Measurements from ENCODE around the gene UAP1L1. TPM values are rescaled to one million over a fixed set of nuclear protein-coding genes. Genes with fewer than 3 reads are reported as not detected.

Gene UAP1L1
- total and polyA plus RNA-seq, 9 of the 15 experiments (the other 6 are each of a cell fraction or from before 2014, with no cell fraction given), result 0.20 to 8.6 (median 3.7) TPM

GRCh38 chr9:137028263-137029057 is 48.9 kb upstream of the UAP1L1 start (continued):
- TF ChIP-seq RBM17 (IDR thresholded peaks at IDR 0.05; ENCODE audit: borderline replicate concordance, low read depth, low read length), result no peak
- TF ChIP-seq SRSF3 (IDR thresholded peaks at IDR 0.05; ENCODE audit: insufficient read depth, low read length), result no peak
- TF ChIP-seq SMARCB1 (IDR thresholded peaks at IDR 0.05; ENCODE audit: insufficient read length, low read depth), result no peak
- TF ChIP-seq RNF219 (CRISPR knock-in tag; IDR thresholded peaks at IDR 0.05), result no peak
- TF ChIP-seq DIDO1 (tag; IDR thresholded peaks at IDR 0.05; ENCODE audit: low read depth), result no peak
- TF ChIP-seq ZFP91 (CRISPR knock-in tag; IDR thresholded peaks at IDR 0.05), result no peak
- no peak for TF ChIP-seq ZNF76 (CRISPR knock-in tag; IDR thresholded peaks at IDR 0.05; ENCODE audit: borderline replicate concordance)
- no peak for TF ChIP-seq FUS (optimal IDR thresholded peaks at IDR 0.05; ENCODE audit: low read depth, low read length)
- TF ChIP-seq ZNF766 (CRISPR knock-in tag; conservative IDR thresholded peaks at IDR 0.05), result peak; percentile 57; the same call in 1 of the 2 replicates
- TF ChIP-seq NBN (IDR thresholded peaks at IDR 0.05; ENCODE audit: low read depth), result no peak
- no peak for TF ChIP-seq ZNF316 (IDR thresholded peaks at IDR 0.05)
- TF ChIP-seq NFRKB (IDR thresholded peaks at IDR 0.05; ENCODE audit: low read depth), result no peak
- no peak for TF ChIP-seq HDAC6 (IDR thresholded peaks at IDR 0.05; ENCODE audit: low read depth, low read length)
- TF ChIP-seq RUNX1 (IDR thresholded peaks at IDR 0.05; ENCODE audit: low read depth), result no peak
- peak; percentile 80 for TF ChIP-seq L3MBTL2 (IDR thresholded peaks at IDR 0.05)
- peak; percentile 64 to 85 for TF ChIP-seq E2F6 (IDR thresholded peaks at IDR 0.05; ENCODE audit: borderline replicate concordance in 1 of 2, extremely low read depth in 1 of 2, insufficient read depth in 1 of 2, insufficient read length in 1 of 2, low read depth in 1 of 2, low read length in 1 of 2, poor library complexity in 1 of 2, severe bottlenecking in 1 of 2)
- no peak for TF ChIP-seq ZNF592 (IDR thresholded peaks at IDR 0.05)
- no peak for TF ChIP-seq ILF3 (IDR thresholded peaks at IDR 0.05; ENCODE audit: borderline replicate concordance)
- TF ChIP-seq ZNF146 (CRISPR knock-in tag; IDR thresholded peaks at IDR 0.05; ENCODE audit: unreplicated experiment), result no peak

Measured in K562 (cell line).